ENCODE data around the gene TROAP.
A peak's percentile ranks its signal among the peaks of the same experiment; 100 is the strongest.
"Not testable (repeated sequence)": the region's sequence is repeated elsewhere in the genome, so short reads cannot be mapped to it uniquely, and the experiment has no call there.

TROAP gene

DNA sequence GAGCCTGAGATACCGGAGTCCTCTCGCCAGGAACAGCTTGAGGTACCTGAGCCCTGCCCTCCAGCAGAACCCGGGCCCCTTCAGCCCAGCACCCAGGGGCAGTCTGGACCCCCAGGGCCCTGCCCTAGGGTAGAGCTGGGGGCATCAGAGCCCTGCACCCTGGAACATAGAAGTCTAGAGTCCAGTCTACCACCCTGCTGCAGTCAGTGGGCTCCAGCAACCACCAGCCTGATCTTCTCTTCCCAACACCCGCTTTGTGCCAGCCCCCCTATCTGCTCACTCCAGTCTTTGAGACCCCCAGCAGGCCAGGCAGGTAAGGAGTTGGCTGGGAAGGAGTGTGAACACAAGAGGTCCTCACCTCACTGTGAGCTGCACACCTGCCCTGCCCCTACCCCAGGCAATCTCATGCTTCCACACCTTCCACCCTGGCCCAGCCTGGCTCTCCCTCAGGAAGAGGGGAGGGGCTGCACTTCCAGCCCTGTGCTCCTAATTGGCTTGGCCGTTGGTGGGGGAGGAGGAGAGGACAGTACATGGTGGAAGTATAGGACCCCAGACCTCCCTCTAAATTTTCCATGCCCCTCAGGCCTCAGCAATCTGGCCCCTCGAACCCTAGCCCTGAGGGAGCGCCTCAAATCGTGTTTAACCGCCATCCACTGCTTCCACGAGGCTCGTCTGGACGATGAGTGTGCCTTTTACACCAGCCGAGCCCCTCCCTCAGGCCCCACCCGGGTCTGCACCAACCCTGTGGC is 7.8 kb downstream of the TROAP start:
- DNase-seq, result no peak

DNA sequence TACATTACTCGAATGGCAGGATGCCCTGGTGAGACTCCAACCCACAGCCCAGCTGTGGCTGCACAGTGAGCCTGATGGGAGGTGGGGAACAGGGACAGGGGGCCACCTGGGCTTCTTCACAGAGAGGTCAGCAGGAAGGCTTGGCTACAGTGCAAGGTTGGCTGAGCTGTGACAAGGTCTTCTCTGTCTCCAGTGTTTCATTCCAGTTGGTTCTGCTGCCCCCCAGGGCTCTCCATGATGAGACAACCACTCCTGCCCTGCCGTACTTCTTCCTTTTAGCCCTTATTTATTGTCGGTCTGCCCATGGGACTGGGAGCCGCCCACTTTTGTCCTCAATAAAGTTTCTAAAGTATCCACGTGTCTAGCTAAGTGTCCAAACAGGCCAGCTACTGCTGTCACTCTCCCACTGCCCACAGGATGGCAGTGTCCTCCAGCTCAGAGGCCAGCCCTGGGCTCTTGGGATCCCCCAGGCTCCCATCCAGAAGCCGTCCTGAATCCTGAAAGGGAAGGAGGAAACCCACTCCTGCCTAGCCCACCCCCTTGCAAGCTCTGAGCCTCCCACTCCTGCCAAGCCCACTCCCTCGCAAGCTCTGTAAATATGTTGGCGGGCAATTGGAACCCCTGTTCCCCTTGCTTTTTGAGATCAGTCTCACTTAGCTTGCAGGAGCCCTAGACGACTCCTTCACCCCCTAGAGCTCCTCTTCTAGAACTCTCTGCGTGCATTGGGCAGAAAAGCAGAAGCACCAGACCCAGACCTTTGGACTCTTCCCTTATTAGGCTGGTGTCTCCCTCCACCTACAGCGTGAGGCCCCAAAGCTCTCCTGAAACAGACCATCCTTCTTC is 8.5 kb downstream of the TROAP start:
- no peak for DNase-seq

DNA sequence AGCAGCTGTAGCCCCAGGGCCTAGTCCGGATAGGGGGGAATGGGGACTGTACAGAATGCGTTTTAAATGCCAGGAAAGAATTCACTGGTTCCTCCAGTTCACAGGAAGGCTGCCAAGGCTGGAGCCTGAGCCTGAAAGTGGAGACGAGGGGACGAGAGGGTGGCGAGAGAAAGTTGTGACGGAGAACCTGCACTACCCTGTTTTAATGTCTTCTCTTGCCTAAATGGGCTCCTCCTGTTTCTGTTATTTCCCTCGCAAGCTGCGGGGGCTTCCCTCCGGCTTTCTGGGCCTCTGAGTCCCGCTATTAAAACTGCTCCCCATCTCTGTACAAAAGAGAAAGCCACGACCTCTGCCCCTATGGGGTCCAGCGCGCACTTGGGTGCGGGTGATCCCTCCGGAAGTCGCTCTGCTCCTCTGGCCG is 9.4 kb downstream of the TROAP start:
- no peak for DNase-seq

DNA sequence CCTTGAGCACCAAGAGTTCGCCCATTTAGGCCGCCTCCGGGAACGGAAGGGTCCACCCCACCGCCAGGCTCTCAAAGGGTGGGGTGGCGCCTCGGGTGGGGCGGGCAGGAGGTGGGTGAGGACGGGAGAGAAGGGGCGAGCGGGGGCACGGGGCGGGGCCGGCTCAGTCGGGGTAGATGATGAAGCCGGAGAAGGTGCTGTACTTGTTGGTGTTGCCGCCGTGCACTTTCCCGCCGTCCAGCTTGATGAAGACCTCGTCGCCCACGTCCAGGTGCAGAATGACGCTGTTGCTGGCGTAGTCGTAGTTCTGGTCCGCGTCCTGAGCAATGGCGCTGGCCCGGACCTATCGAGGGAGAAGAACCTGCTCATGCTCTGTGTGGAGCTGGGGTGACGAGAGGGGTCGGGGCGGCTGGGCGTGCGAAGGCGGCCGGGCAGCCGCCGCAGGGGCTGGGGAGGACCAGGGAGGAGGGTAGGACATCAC is 9.9 kb downstream of the TROAP start:
- no peak for DNase-seq

DNA sequence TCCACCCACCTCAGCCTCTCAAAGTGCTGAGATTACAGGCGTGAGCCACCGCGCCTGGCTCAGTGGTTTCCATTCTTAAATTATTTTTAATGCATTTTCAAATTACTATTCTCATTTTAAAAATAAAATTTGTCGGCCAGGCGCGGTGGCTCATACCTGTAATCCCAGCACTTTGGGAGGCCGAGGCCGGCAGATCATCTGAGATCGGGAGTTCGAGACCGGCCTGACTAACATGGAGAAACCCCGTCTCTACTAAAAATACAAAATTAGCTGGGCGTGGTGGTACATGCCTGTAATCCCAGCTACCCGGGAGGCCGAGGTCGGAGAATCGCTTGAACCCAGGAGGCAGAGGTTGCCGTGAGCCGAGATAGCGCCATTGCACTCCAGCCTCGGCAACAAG is 10.7 kb downstream of the TROAP start:
- not testable (repeated sequence) for DNase-seq

DNA sequence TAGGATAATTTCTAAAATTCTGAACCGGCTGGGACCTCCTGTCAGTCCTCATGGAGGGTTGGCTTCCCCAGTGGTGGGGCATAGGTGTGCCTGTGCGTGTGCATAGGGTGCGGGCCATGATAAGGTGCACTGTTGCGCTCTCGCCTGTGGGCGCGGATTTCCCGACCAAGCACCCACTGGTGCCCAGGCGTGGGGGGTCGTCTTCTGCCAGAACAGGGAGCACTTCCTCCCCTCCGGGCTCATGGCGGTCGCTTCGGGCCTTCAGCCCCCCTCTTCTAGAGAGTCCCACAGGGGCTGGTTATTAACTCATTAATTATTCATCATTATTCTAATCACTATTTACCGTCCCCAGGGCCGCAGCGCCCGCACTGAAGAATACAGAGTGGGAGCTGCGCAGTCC is 11.2 kb downstream of the TROAP start:
- DNase-seq, result no peak

DNA sequence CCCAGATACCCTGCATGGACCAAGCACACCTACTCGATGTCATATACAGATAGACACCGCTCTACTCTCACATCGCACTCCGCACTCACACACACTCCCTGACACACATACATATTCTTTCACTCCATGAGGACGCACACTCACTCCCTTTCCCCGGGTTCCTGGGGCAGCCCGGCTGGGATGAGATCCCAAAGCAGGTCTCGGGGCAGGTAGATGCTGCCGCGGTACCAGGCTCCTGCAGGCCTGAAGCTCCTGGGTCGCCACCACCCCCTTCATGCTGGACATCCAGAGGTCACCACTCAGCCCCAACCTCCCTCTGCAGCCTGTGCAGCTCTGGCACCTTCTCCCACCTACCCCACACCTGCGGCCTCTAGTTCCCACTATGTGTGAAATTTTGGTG is 11.6 kb downstream of the TROAP start:
- no peak for DNase-seq

DNA sequence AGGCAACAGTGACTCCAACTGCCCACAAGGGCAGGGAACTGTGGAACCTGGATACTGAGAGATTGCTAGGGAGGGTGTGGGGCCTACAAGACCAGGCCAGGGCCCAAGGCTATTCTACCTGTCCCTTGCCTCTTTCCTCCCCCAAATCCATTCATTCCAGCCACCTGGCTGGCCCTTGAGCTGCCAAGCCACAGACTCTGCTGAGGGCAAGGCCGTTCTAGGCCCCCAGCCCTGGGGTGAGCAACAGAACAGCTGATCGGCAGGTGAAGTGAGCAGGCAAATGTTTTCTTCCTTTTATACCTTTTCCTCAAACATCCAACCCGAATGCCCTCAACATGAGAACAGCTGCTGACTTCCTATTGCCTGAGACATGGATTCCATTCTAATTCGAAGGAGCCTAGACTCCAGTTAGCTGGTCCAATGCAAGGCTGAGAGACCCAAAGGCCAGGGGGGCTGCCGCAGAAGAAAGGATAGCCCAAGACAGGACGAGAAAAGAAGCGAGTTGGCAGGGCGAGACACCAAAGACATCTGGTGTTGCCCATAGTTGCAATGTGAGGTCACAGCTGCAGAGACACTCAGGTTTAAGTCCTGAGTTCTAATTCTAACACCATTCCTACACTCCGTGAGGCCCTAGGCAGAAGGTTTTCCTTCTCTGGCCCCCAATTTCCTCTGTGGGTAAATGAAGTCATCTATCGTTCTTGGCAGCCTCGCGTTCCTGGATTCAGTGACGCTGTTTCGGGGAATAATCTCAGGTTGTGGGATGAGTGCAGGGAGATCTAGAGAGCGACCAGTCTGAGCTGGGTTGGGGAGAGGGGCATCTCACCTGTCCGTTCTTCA is 12.3 kb downstream of the TROAP start:
- DNase-seq, result no peak

DNA sequence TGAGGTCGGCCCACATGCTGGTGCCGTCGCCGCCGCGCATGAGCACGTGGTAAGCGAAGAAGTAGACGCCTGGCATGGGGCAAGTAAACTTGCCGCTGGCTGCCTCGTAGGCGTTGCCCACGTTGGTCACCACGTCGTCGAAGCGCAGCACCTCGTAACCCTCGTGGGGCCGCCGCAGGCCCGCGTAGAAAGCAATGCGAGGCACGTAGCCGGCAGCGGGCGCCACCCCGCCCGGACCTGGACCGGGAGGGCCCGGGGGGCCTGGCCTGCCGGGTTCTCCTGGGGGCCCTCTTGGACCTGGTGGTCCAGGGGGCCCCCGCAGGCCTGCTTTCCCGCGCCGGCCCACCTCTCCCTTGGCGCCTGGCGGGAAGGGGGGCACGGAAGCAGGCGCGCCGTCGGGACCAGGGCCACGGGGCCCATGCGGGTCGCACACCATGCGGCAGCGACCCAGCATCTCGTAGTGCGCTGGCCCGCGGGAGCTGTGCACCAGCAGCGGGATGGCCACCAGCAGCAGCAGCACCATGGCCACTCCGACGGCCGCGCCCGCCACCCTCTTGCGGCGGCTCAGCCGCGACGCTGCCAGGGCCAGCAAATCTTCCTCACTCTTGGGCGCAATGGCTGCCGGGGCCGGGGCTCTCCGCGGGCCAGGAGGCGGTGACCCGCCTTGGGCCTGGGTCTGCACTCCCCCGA is 13.0 kb downstream of the TROAP start:
- no peak for DNase-seq

DNA sequence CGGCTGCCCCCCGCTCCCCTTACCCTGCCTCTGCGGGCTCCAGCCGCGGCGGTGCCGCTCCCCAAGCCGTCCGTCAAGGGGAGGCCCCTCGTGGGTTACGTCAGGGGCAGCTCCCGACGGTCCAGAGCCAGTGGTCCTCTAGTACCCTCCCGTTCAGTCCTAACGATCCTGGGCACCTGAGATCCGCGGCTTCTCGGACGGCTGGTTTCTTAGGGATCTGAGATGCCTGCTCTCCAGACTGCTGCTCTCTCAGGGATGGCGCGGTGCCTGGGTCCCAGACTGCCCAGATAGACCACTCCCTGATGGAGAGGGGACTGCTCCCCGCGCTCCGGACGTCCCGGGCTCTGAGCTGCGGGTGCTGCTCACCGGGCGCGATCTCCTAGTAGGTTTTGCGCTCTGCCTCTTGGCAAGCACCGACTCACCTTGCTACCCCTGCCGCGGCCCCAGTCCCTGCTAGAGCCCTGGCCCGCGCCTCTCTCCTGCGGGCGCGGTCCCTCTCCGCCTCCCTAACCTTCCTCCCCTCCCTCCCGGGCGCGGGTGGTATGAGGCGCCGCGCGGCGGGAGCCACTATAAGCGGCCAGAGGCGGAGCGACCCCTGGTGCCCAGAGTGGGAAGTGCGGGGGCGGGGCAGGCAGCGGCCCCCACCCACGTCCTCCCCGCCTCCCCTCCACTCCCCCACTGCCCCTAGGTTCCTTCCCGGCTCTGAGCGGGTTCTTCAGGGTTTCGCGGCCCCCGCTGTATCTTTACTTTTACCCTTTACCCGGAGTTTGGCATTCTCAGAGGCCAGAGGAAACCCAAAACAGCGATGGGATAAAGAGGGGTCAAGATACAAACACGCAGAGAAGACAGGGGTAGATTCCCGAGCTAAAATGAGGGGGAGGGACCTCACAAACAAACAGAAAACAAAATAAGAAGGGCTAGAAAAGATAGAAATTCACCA is 13.9 kb downstream of the TROAP start, which contains the start of gene C1QL4:
Gene C1QL4, minus strand, starts transcription at position 544 of the 940 bp plus-strand sequence. CDS start 711 bp downstream, outside the sequence.
- peak; percentile 31 to 72 for DNase-seq

DNA sequence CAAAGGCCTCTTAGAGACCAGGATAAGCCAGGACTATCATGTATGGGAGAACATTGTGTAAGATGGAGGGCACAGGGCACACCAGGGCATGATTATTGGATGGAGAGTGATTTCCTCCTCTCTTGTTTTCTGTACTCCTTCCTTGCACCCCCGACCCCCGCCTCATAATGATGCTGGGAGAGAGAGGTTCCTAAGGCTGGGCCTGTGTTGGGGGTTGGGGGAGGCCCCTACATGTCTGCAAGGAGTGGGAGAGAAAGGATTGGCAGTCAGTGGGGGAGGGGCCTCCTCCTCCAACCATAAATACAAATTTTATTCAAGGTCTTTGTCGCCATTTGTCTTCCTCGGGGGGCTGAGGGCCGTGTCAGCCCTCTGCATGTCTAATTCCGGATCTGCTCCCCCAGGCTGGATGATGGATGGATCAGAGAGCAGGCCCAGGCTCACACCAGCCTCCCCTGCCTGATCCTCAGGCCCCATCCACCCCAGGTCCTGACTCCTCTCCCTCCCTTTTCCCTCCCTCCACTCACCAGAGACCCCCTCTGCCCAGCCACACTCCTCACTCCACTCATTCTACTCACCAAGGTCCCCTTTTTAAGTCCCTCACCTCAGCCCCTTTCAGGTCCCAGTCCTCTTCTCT is 15.9 kb downstream of the TROAP start:
- DNase-seq, result no peak

DNA sequence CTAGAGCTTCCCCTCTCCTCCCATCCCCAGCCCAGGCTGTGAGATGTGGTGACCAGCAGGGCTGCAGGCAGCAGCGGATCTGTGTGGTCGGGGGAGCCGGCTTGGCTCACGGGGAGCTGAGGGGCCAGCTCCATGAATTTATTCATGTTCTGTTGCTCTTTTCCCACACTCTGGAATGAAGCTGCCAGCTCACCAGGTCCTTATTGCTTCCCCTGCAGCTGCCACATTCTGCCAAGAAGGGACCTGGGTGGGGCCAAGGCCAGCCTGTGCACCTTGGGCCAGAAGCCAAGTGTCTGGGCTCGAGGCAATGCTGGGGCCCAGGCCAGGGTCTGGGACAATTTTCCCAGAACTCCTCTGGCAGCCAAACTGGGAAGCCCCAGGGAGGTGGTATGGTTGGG is 16.4 kb downstream of the TROAP start:
- no peak for DNase-seq

DNA sequence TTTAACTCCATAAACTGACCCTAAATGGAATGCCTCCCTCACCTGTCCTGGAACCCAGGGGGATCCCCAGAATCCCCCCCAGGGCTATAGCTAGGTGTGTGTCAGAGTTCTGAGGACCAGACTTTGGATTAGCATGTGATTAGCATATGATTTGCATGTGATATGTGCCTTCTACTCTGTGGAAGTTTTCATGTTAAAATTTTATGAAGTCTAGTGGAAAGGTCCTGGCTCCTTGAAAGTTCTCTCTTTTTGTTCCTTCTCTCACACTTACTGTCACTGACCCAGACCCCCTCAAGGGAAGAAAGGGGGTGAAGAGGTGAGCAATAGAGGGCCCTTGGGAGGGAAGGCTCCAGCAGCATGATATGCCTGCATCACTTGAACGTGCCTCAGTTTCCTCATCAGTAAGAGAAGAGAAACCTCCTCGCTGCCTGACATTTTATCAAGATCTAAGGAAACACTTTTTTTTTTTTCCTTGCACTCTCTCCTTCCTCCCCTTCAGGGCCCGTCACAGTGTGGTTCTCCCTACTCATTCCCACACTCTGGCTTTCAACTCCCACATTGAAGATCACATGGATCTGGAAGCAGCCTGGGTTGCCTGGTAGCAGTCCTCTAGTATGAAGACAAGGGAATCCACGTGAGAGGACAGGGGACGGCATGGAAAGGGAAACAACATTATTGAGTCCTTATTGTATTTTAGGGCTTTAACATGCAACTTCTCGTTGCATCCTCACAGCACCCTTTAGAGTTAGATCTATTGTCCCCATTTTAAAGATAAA is 17.2 kb downstream of the TROAP start:
- DNase-seq, result no peak

DNA sequence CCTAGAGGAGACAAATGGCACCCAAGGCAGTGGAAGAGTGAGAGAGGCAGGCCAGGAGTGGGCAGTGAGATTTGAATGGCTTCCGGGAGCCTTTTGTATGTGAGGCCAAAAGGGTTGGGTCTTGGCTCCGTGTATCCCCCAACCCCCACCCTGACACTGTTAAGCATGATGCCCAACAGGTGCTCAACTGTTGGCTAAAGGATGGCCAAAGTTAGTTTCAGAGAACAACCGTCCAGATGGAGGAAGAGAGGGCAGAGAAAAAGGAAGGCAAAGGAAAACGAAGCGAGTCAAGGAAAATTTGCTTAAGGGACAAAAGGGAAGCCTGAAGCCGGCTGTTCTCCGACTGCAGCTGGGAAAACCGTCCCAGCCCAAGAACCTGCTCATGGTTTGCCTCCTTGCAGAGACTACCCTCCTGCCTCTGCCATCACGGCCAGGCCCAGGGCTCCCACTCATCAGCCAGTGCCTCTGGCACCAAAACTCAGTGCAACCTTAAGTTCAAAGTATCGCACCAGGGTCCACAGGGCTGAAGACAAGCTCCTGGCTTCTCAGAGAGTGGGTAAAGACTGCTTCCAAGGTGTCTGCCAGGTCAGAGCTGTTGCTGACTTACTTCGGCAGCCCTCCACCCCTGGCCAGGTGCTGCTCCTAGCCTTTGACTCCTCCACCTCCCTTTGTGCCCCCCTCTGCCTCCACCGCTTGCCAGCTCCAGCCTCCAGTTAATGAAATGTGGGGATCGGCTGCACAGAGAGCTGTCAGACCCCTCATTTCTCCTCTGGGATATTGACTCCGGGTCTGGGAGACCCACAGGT is 18.1 kb downstream of the TROAP start:
- DNase-seq, result no peak

DNA sequence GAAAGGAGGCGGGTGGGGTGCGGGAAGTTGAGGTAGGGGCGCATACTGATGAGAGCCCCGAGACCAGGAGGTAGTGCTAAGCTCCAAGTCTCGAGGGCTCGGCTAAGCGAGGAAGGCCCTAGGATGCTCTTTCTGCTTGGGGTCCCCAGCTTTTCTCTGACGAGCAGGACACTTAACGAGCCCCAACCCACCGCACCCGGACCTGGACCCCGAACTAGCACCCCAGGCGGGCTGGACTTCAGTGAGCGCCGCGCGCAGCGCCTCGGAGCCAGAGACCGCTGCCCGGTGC is 18.7 kb downstream of the TROAP start:
- DNase-seq, result no peak

DNA sequence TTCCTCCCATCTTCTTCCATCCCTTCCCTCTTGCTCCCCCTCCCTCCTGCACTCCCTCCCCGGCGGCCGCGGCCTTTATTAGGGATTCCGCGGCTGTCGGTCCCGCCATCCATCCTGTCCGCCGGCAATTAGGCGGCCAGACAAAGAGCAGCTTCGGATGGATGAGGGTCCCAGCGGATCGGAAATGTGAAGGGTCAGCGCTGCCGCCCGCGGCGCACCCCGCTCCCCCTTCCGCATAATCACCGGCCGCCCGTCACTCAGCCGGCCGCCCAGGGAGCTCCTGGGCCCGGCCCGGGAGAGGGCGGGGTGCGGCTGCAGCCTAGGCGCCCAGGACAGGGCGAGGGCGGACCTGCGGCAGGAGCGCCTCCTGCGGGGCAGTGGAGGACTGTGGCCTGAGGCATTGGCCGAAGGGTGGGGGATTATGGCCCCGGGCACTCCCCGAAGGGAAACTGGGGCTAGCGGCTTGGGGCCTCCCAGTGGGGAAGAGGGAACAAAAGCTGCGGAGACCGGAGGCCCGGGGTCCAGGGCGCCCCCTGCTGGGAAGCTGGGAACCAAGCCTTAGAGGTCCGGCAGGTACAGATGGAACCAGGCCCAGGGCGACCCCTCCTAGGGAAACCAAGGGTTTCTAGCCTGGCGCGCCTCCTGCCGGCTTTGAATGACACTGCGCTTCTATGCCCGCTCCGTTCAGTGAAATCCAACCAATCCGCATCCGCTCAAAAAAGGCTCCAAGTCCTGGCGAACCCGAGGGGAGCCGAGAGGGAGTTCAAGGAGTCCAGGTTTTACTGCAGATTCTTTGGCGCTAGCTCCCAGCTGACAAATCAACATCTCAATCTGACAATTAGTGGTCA is 19.2 kb downstream of the TROAP start:
- peak; percentile 90 to 93 for DNase-seq

DNA sequence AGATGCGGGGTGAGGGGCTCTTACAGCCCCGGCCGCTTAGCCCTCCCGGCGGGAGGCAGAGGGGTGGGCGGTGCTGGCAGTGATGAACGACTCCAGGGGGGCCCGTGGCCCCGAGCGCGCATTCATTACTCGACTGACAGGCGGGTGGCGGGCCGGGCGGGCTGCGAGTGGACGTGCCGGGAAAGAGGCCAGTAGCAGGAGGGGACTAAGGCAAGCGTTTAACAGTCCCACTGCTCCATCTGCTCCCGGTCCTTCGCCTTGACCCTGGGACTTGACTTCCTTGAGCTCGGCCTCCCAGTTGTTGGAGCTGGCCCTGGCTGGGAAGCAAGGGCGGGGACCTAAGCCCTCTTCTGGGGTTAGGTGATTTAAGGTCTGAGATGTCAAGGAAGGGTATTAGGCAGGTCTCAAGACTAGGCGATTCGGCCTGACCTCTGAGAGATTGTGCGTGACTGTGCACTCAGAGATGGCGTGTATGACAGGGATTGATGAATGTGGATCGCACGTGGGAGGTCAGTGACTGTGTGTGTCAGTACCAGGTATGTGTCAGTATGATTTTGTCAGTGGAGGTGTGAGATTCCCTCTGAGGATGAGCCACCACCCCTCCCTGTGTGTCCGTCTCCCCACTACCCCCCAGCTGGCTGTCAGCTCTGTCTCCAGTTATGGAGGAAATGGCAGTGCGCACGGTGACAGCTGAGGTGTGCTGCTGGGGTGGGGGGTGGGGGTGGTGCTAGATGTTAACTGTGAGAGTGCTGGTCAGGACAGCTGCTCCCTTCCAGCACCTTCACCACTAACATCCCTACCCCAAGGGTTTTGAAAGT is 20.1 kb downstream of the TROAP start:
- peak in 1 of 2 experiments; percentile 31 for DNase-seq
